H1 (cell line): ENCODE measurements around the gene ASXL1. TPM values are rescaled to one million over a fixed set of nuclear protein-coding genes. Genes with fewer than 3 reads are reported as not detected.

ENCODE experiments used
- CTCF ChIA-PET: fragments of 300-600 bp; sonication (Branson Sonifier 250); formaldehyde crosslinking; loops from one replicate; lab custom pipeline; 2021; ENCODE audit not compliant: partially characterized antibody; lab: Charles Lee
- POLR2A ChIA-PET: fragments of 300-600 bp; sonication (Branson Sonifier 250); formaldehyde crosslinking; loops from one replicate; lab custom pipeline; 2021; ENCODE audit warnings: inconsistent platforms; ENCODE audit not compliant: partially characterized antibody; lab: Charles Lee
- DNase-seq, 2 experiments: peaks; one replicate each; pipeline versions ENCODE4 v3.0.0 to v3.0.0-alpha.2; 2010 to 2022; ENCODE audit warnings: low spot score in 2 of 2, low read depth in 1 of 2, mixed read lengths in 1 of 2
- FAIRE-seq: peaks from 2 replicates; lab custom pipeline; 2011; peaks lifted over from hg19 to GRCh38; lab: Jason Lieb, UNC
- H2AFZ ChIP-seq: 2 replicates; pipeline ENCODE4 v1.8.1; 2012; ENCODE audit warnings: low read length, inconsistent platforms
- H2AK5ac ChIP-seq: 2 replicates; pipeline ENCODE4 v1.6.1; 2013; ENCODE audit warnings: low read depth, low read length
- H2BK120ac ChIP-seq: replicated peaks from 2 replicates; pipeline ENCODE3; 2013; ENCODE audit warnings: low read depth, low read length, inconsistent platforms
- H2BK12ac ChIP-seq: 2 replicates; pipeline ENCODE4 v1.6.1; 2013; ENCODE audit warnings: low read depth, low read length
- H2BK15ac ChIP-seq: 2 replicates; pipeline ENCODE4 v1.6.1; 2013; ENCODE audit warnings: low read length
- H2BK20ac ChIP-seq: 2 replicates; pipeline ENCODE4 v1.6.1; 2013; ENCODE audit warnings: low read length
- H2BK5ac ChIP-seq: 2 replicates; pipeline ENCODE4 v1.6.1; 2013; ENCODE audit warnings: low read depth, low read length
- H3K14ac ChIP-seq: 2 replicates; pipeline ENCODE4 v1.6.1; 2013; ENCODE audit warnings: inconsistent platforms; ENCODE audit not compliant: insufficient read length
- H3K18ac ChIP-seq: 2 replicates; pipeline ENCODE4 v1.6.1; 2013; ENCODE audit warnings: low read length; ENCODE audit errors: extremely low read depth
- H3K23ac ChIP-seq: 2 replicates; pipeline ENCODE4 v1.6.1; 2013; ENCODE audit warnings: inconsistent platforms; ENCODE audit not compliant: insufficient read length
- H3K23me2 ChIP-seq: 2 replicates; pipeline ENCODE4 v1.6.1; 2013; ENCODE audit warnings: low read depth, low read length
- H3K27ac ChIP-seq: 2 replicates; pipeline ENCODE4 v1.6.1; 2011; ENCODE audit warnings: low read depth, low read length, inconsistent platforms
- H3K27me3 ChIP-seq, 4 experiments: replicated peaks in 1 of 4; 1 replicate in 1 of 4; 2 replicates in 3 of 4; pipeline versions ENCODE4 v1.6.1 to v1.8.1; 2011 to 2013; ENCODE audit warnings: low read length in 3 of 4, mild to moderate bottlenecking in 3 of 4, inconsistent platforms in 2 of 4, mixed read lengths in 2 of 4, moderate library complexity in 1 of 4; ENCODE audit not compliant: control insufficient read depth in 3 of 4, insufficient read depth in 3 of 4; ENCODE audit errors: extremely low read depth in 1 of 4
- H3K36me3 ChIP-seq, 4 experiments: 2 replicates each; pipeline versions ENCODE4 v1.6.1 to v1.8.1; 2011 to 2013; ENCODE audit warnings: mild to moderate bottlenecking in 4 of 4, low read length in 3 of 4, moderate library complexity in 2 of 4, control low read depth in 1 of 4, inconsistent platforms in 1 of 4; ENCODE audit not compliant: insufficient read depth in 4 of 4, control insufficient read depth in 2 of 4
- H3K4ac ChIP-seq: replicated peaks from 2 replicates; pipeline ENCODE3; 2013; ENCODE audit warnings: low read length, low read depth, mixed read lengths, inconsistent platforms; ENCODE audit not compliant: insufficient read length
- H3K4me1 ChIP-seq, 4 experiments: replicated peaks in 1 of 4; 1 replicate in 1 of 4; 2 replicates in 3 of 4; pipeline versions ENCODE4 v1.6.1 to v1.8.1; 2011 to 2013; ENCODE audit warnings: low read length in 3 of 4, inconsistent platforms in 2 of 4, mixed read lengths in 1 of 4; ENCODE audit not compliant: insufficient read depth in 4 of 4, control insufficient read depth in 3 of 4
- H3K4me2 ChIP-seq, 2 experiments: 2 replicates each; pipeline versions ENCODE4 v1.6.1 to v1.8.1; 2011 to 2013; ENCODE audit warnings: low read depth in 2 of 2, low read length in 2 of 2, control low read depth in 1 of 2, inconsistent platforms in 1 of 2, mild to moderate bottlenecking in 1 of 2; ENCODE audit not compliant: insufficient read depth in 1 of 2
- H3K4me3 ChIP-seq, 4 experiments: fragments of 200-600, 300-600 bp in 1 of 4; sonication (generic), shearing (Covaris generic), sonication (Bioruptor Twin) in 1 of 4; 2 replicates each; pipeline versions ENCODE4 v1.5.1 to v1.8.1; 2011 to 2016; ENCODE audit warnings: low read length in 4 of 4, low read depth in 3 of 4, control low read depth in 2 of 4, inconsistent platforms in 2 of 4, mild to moderate bottlenecking in 2 of 4, mixed read lengths in 1 of 4, moderate library complexity in 1 of 4; ENCODE audit not compliant: insufficient read depth in 2 of 4; ENCODE audit errors: extremely low read depth in 1 of 4
- H3K56ac ChIP-seq: replicated peaks from 2 replicates; pipeline ENCODE3; 2013; ENCODE audit warnings: low read depth, mild to moderate bottlenecking, mixed read lengths, low read length, inconsistent platforms; ENCODE audit not compliant: insufficient read length
- H3K79me1 ChIP-seq: 2 replicates; pipeline ENCODE4 v1.6.1; 2013; ENCODE audit warnings: low read depth, low read length, control low read depth
- H3K79me2 ChIP-seq, 2 experiments: 2 replicates each; pipeline versions ENCODE4 v1.6.1 to v1.8.1; 2012 to 2013; ENCODE audit warnings: low read length in 2 of 2, mild to moderate bottlenecking in 2 of 2, inconsistent platforms in 1 of 2; ENCODE audit not compliant: insufficient read depth in 2 of 2, control insufficient read depth in 1 of 2
- H3K9ac ChIP-seq, 4 experiments: replicated peaks in 1 of 4; 1 replicate in 1 of 4; 2 replicates in 3 of 4; pipeline versions ENCODE4 v1.6.1 to v1.8.1; 2011 to 2013; ENCODE audit warnings: low read depth in 3 of 4, low read length in 3 of 4, control low read depth in 2 of 4, mild to moderate bottlenecking in 2 of 4, moderate library complexity in 2 of 4, inconsistent platforms in 1 of 4; ENCODE audit errors: extremely low read depth in 1 of 4
- H3K9me3 ChIP-seq, 2 experiments: 2 replicates each; pipeline versions ENCODE4 v1.6.1 to v1.8.1; 2012 to 2013; ENCODE audit warnings: mild to moderate bottlenecking in 2 of 2, moderate library complexity in 2 of 2, control low read depth in 1 of 2, inconsistent platforms in 1 of 2, low read depth in 1 of 2, low read length in 1 of 2, mixed read lengths in 1 of 2; ENCODE audit not compliant: insufficient read depth in 2 of 2
- H4K20me1 ChIP-seq, 2 experiments: replicated peaks in 1 of 2; 2 replicates each; pipeline versions ENCODE3 to v1.8.1; 2011 to 2013; ENCODE audit warnings: inconsistent platforms in 2 of 2, low read length in 2 of 2, mild to moderate bottlenecking in 1 of 2; ENCODE audit not compliant: insufficient read depth in 2 of 2, control insufficient read depth in 1 of 2
- H4K5ac ChIP-seq: 2 replicates; pipeline ENCODE4 v1.6.1; 2013; ENCODE audit warnings: low read length, low read depth, mixed read lengths, inconsistent platforms; ENCODE audit not compliant: insufficient read length
- H4K8ac ChIP-seq: 2 replicates; pipeline ENCODE4 v1.8.0; 2013; ENCODE audit warnings: mild to moderate bottlenecking, moderate library complexity, low read length, inconsistent platforms; ENCODE audit not compliant: insufficient read depth; ENCODE audit errors: extremely low read depth
- H4K91ac ChIP-seq: replicated peaks from 2 replicates; pipeline ENCODE3; 2013; ENCODE audit warnings: low read length, mixed read lengths, inconsistent platforms; ENCODE audit not compliant: insufficient read length
- ATF2 ChIP-seq: IDR thresholded peaks from 2 replicates; pipeline ENCODE4 v1.6.1; 2012; ENCODE audit warnings: low read length, inconsistent platforms
- CBX5 ChIP-seq: fragments of 300-800, 300-1000 bp; sonication (generic); IDR thresholded peaks from 2 replicates; pipeline ENCODE4 v1.7.1; 2016; ENCODE audit warnings: antibody characterized with exemption, low read length, low read depth
- CEBPB ChIP-seq: IDR thresholded peaks from 2 replicates; pipeline ENCODE4 v1.6.1; 2012; ENCODE audit warnings: low read depth, low read length
- EGR1 ChIP-seq: IDR thresholded peaks from 2 replicates; pipeline ENCODE4 v1.6.1; 2011; ENCODE audit warnings: low read depth, low read length, borderline replicate concordance
- GABPA ChIP-seq: IDR thresholded peaks from 2 replicates; pipeline ENCODE4 v1.6.1; 2011; ENCODE audit warnings: mild to moderate bottlenecking, low read length, moderate library complexity, borderline replicate concordance; ENCODE audit not compliant: insufficient read depth
- MAX ChIP-seq: IDR thresholded peaks from 2 replicates; pipeline ENCODE4 v1.6.1; 2012; ENCODE audit warnings: inconsistent platforms
- POU5F1 ChIP-seq: IDR thresholded peaks from 2 replicates; pipeline ENCODE4 v1.6.1; 2011; ENCODE audit warnings: low read depth, mild to moderate bottlenecking, low read length, moderate library complexity
- RNF2 ChIP-seq: fragments of 200-900, 300-1000 bp; sonication (generic); IDR thresholded peaks from 2 replicates; pipeline ENCODE4 v1.7.1; 2016; ENCODE audit warnings: borderline replicate concordance, low read depth, mild to moderate bottlenecking, antibody characterized with exemption, low read length; ENCODE audit not compliant: poor library complexity, severe bottlenecking; ENCODE audit errors: missing control alignments
- SRF ChIP-seq: IDR thresholded peaks from 2 replicates; pipeline ENCODE4 v1.6.1; 2011; ENCODE audit warnings: mild to moderate bottlenecking, low read depth, low read length, moderate library complexity
- TBP ChIP-seq: IDR thresholded peaks from 2 replicates; pipeline ENCODE4 v1.6.1; 2011; ENCODE audit warnings: low read depth, low read length, improper control_type of control experiment
- WGBS, 2 experiments: shearing (Covaris generic) in 1 of 2; methylation state at CpG; one replicate each; pipeline versions ENCODE4 v1.1.6 to v1.1.7; 2013 to 2015; ENCODE audit warnings: low lambda C conversion rate in 2 of 2, mixed read lengths in 2 of 2, inconsistent platforms in 1 of 2, low coverage in 1 of 2, missing lambda C conversion rate in 1 of 2; ENCODE audit not compliant: insufficient replicate concordance in 2 of 2, insufficient coverage in 1 of 2, insufficient read length in 1 of 2; ENCODE audit errors: extremely low coverage in 1 of 2, missing lambda C conversion rate in 1 of 2; 5-methylcytosine and 5-hydroxymethylcytosine counted together
- polyA plus RNA-seq, 7 experiments: library from polyadenylated mRNA; depleted of rRNA in 3 of 7; stranded (reverse) in 5 of 7; unstranded in 2 of 7; fragments of >200 nt in 5 of 7; fragments of 200-250 nt in 2 of 7; gene quantifications; 1 replicate in 5 of 7; 2 replicates in 1 of 7; 4 replicates in 1 of 7; pipeline versions ENCODE4 v1.2.1 to v1.2.3, GENCODE V29; 2011 to 2013; ENCODE audit warnings: missing spikeins in 2 of 7, mixed read lengths in 2 of 7
- total RNA-seq: library from RNA; stranded (reverse); fragmentation: NEBNext Ultra II Directional; extraction: Animal tissue kit (Norgen Biotek cat#: 25700); gene quantifications from 2 replicates; pipeline ENCODE4 v1.2.1, GENCODE V29; 2021

ASXL1 gene
- total and polyA plus RNA-seq, 2 of the 8 experiments (the other 6 are each of a cell fraction or from before 2014, with no cell fraction given) = 10.6 to 26.5 TPM

GRCh38 chr20:32460683-32461320 is 102.7 kb downstream of the ASXL1 start:
- H4K91ac ChIP-seq = no peak overlapping the region
- 89% methylated on average over 22 of the region's 24 CpGs; no CpG with 5 or more reads in 1 of the 2 experiments for WGBS, 2 experiments
- H2BK5ac ChIP-seq = no peak overlapping the region
- no peak overlapping the region for H3K4ac ChIP-seq
- H4K20me1 ChIP-seq = peaks cover 14 to 34% of the 10 kb centered on the region in 2 experiments
- no peak overlapping the region for H2BK12ac ChIP-seq
- H2BK15ac ChIP-seq = no peak overlapping the region
- H3K9ac ChIP-seq = no peak overlapping the region; a peak in 1 of 7 replicates
- H3K36me3 ChIP-seq = no peaks in the 10 kb centered on the region
- no peak overlapping the region for H3K14ac ChIP-seq
- no peaks in the 10 kb centered on the region for H3K9me3 ChIP-seq
- H3K27ac ChIP-seq = no peak overlapping the region
- POLR2A ChIA-PET = interaction anchor here (0.7 to 1.1 kb wide), 3 partner anchors 13 to 109 kb away, joined by 3 read pairs; no protein-coding TSS in a partner anchor
- H3K4me2 ChIP-seq = no peak overlapping the region
- no peak overlapping the region for H2BK20ac ChIP-seq
- H3K4me1 ChIP-seq = peaks cover 0 to 37% (median 28%) of the 10 kb centered on the region in 4 experiments; a peak in 6 of 7 replicates
- H3K27me3 ChIP-seq = no peaks in the 10 kb centered on the region
- no peak overlapping the region for H3K23ac ChIP-seq
- no peak overlapping the region for H2AFZ ChIP-seq
- H4K8ac ChIP-seq = peak overlapping the region; percentile 41; the same call in 1 of the 2 replicates
- FAIRE-seq (no peak), DNase-seq (no peak)
- H3K18ac ChIP-seq = no peak overlapping the region; the same call in none of the 2 replicates
- H3K23me2 ChIP-seq = peaks cover 2% of the 10 kb centered on the region; the same call in 1 of the 2 replicates
- no peak overlapping the region for H3K4me3 ChIP-seq
- no peaks in the 10 kb centered on the region; a peak in 1 of 4 replicates for H3K79me2 ChIP-seq
- no peaks in the 10 kb centered on the region; the same call in none of the 2 replicates for H3K79me1 ChIP-seq
- H2AK5ac ChIP-seq = no peak overlapping the region
- H4K5ac ChIP-seq = no peak overlapping the region
- CTCF ChIA-PET = interaction anchor here (0.8 to 1.6 kb wide), 6 partner anchors 10 to 190 kb away, joined by 3 to 5 read pairs (median 3); no protein-coding TSS in a partner anchor
- no peak overlapping the region for H2BK120ac ChIP-seq
- H3K56ac ChIP-seq = no peak overlapping the region
- TF ChIP-seq CEBPB (no peak), EGR1 (no peak), MAX (no peak), POU5F1 (no peak), CBX5 (no peak), GABPA (no peak), SRF (no peak), ATF2 (no peak), TBP (no peak), RNF2 (no peak)
